HK-2 (cell line): Measurements from ENCODE around the gene RSF1.
"Not testable (repeated sequence)": the region's sequence is repeated elsewhere in the genome, so short reads cannot be mapped to it uniquely, and the experiment has no call there.

Experiments
- DNase-seq: peaks from one replicate; pipeline ENCODE4 v3.0.0-alpha.2; 2018; ENCODE audit not compliant: unreplicated experiment

Gene RSF1

DNA sequence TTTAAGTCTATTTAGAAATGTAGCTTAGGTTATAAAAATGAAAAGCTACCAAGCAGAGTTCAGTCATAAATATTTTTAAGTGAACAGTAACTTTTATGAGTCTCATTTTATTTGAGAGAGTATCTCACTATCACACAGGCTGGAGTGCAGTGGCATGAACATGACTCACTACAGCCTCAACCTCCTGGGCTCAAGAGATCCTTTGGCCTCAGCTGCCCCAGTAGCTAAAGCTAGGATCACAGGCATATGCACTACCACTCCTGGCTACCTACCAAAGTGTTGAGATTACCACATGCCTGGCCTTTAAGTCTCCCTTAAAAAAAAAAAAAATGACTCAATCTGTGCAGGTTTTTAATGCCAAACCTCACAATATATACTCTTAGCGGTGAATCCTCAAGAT lies 148.3 kb downstream of the RSF1 start:
- DNase-seq = peak; percentile 14

DNA sequence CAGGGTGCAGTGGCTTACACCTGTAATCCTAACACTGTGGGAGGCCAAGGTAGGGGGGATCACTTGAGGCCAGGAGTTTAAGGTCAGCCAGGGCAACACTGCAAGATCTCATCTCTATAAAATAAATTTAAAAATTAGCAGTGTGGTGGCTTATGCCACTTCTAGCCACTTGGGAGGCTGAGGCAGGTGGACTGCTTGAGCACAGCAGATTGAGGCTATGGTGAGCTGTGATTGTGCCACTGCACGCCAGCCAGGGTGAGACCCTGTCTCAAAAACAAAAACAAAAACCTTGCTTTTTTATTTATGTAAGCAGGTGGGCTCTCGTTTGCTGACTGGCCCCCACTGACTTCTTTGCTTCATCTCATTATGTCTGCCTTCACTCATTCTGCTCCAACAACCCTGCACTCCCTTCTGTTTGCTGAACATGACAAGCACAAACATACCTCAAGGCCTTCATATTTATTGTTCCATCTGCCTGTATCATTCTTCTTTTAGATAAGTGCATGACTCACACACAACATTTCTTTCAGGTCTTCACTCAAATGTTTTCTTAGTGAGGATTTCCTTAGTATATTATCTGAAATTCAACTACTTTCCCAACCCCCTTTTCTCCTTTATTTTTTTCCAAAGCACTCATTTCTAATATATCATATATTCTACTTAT lies 150.5 kb downstream of the RSF1 start:
- no peak for DNase-seq

GRCh38 chr11:77668760-77669159 lies 151.8 kb downstream of the RSF1 start:
- DNase-seq = no peak

- DNase-seq = no peak
These were observed 155.1 kb downstream of the RSF1 start for GRCh38 chr11:77665240-77665965.

GRCh38 chr11:77661670-77662069 lies 158.9 kb downstream of the RSF1 start:
- DNase-seq = no peak

GRCh38 chr11:77660947-77661346 lies 159.6 kb downstream of the RSF1 start:
- DNase-seq = no peak

- DNase-seq = no peak
These were observed 162.1 kb downstream of the RSF1 start for GRCh38 chr11:77658213-77659013.

DNA sequence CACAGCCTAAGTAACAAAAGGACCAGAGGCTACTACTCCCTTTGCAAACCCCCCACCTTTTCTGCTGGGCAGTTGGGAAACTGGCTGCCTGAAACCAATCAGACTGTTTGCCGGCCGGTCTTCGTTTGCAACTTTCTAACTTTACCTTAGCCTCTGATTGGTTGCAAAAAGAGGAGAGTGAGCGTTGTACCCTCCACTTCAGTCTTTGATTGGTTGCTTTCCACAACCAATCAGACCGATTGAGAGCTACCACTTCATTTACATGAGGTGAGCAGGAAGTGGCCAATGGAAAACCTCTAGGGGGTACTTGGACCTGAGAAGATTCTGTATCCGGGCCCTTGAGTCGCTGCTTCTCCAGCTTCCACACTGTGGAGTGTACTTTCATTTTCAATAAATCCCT lies 164.2 kb downstream of the RSF1 start:
- DNase-seq = no peak

- DNase-seq = no peak
These were observed 165.6 kb downstream of the RSF1 start for GRCh38 chr11:77654770-77655434.

- no peak for DNase-seq
These were observed 170.4 kb downstream of the RSF1 start for GRCh38 chr11:77650123-77650522.

- DNase-seq = no peak
These were observed 172.7 kb downstream of the RSF1 start for GRCh38 chr11:77647654-77648305.

- no peak for DNase-seq
These were observed 175.6 kb downstream of the RSF1 start for GRCh38 chr11:77644887-77645286.

GRCh38 chr11:77642228-77642627 lies 178.3 kb downstream of the RSF1 start:
- no peak for DNase-seq

- DNase-seq = peak; percentile 78
These were observed 183.0 kb downstream of the RSF1 start, which contains the start of gene CLNS1A for GRCh38 chr11:77637345-77638165. Gene CLNS1A (minus strand): TSS chr11:77637794. CDS start chr11:77637714, 80 bp downstream.

GRCh38 chr11:77636731-77637344 lies 183.7 kb downstream of the RSF1 start:
- DNase-seq = no peak

- DNase-seq = not testable (repeated sequence)
These were observed 186.6 kb downstream of the RSF1 start for GRCh38 chr11:77633926-77634325.

DNA sequence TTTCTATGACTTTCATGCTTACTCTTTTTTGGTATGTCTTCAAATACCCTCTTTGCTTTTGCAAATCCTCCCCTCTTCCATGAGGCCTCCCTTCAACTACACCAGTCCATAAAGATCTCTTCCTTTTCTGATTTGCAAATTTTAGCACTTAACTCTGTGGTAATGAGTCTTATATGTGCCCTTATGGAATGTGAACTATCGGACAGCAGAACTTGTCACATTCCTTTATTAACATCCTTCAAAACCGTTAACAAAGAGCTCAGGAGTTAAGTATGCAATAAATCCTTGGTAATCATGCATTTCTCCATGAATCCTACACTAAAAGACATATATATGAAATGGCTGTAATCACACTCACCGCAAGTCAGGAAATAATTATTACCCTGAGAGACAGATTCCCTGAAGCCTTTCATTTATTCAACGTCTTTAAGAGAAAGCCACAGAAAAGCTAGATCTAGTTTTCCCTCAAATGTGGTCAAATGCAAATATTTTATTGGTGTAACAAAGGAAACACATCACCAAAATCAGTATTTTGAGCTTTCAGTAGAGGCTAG lies 190.3 kb downstream of the RSF1 start:
- no peak for DNase-seq

GRCh38 chr11:77619576-77620198 lies 200.8 kb downstream of the RSF1 start:
- DNase-seq = no peak

DNA sequence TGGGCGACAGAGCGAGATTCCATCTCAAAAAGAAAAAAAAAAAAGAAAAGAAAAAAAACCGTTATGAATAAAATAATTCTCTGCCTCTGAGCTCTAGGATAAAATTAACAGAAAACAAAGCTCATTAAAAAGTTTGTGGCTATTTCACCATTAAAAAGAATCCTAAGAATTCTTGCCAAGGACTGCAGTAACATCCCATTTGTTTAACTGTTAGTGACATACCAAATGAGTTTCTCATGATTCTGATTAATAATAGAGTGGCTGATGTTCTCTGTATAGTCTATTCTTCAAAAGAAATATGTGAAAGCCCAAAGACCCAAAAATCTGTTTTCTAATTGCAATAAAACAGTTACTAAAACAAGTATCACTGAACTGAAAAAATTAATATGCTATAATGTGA lies 202.6 kb downstream of the RSF1 start:
- no peak for DNase-seq
